GM10266 (cell line): ENCODE results near the gene GRIK1.

Experiments used
- DNase-seq: peaks from one replicate; pipeline ENCODE4 v3.0.0; 2012; ENCODE audit errors: extremely low spot score
- CTCF ChIP-seq: IDR thresholded peaks from 2 replicates; pipeline ENCODE4 v1.5.1; 2012; ENCODE audit warnings: mild to moderate bottlenecking, low read depth; ENCODE audit not compliant: control insufficient read depth, insufficient read depth; ENCODE audit errors: missing control alignments

The GRIK1 gene

DNA sequence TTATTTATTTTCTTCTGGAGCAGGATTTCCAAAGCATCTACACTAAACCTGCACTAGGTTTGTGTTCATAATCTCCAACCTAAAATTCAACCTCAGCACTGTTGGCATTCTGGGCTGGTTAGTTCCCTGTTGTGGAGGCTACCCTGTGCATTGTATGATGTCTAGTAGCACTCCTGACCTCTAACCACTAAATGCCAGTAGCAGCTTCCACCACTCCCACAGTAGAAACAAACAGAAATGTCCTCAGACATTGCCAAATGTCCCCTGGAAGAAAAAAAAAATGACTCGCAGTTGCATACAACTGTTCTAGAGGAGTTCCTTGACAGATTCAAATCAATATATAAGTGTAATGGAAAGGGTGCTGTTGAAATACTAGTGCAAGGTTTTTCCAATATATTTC is 18.9 kb downstream of the GRIK1 start:
- no peak for DNase-seq
- TF ChIP-seq CTCF = no peak

- no peak for TF ChIP-seq CTCF
- no peak for DNase-seq
Observed at GRCh38 chr21:29914326-29914725, 25.5 kb downstream of the GRIK1 start.

DNA sequence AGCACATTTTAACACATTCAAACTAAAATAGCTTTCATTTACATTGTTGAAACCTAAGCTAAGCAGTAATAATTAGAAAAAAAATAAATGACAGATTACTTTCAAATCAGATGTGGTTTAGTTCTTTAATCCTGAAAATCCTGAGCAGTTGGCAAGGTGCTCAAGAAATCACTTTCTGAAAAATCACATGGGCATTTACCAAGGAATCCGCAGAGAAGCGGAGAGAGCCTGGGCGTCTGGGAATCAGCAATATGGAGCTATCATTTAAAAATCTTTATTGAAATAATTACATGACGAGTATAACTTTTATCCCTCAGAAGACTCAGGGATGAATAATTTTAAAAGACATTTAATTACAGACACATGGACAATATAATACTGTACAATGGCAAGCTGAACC is 30.2 kb downstream of the GRIK1 start:
- no peak for DNase-seq
- TF ChIP-seq CTCF = no peak

DNA sequence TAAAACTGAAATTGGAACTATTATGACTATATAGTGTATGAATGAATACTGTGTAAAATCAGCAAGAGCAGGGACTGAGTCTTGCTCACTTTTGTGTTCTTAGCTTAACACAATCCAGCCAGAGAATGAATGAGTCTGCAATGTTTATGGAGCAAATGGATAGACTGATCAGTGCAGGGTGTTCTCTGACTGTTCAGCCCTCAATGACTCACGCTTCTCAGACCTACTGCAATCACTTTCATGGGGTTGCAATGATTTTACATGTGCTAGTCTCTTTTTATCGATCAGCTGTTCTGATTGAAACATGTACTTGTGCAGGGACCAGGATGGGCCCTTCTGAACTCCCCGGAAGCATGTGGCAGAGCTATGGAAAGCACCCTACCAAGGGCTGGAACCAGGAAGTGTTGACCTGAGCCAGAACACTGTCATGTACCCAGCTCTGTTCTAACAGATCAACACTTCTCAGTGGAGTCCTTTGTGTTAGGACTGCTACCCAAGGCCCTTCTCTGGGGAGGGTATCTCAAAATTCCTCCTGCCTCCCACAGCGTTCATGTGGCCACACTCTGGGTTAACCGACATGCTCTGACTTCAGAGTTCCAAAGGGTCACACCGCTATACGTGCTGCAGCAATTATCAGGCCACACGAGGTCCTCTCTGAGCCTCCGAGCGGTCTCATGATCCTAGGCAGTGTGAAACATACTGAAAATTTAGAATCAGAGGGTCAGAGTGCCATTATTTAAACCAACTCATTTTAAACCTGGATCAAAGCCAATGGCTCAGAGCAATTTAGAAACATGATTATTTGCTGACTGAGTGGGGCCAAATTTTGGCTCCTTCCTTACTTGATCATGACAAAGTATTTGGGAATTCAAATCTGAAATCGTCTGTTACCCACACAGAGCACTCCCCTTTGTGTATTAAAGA is 35.2 kb downstream of the GRIK1 start:
- TF ChIP-seq CTCF = no peak
- no peak for DNase-seq

GRCh38 chr21:29896884-29897283 is 42.9 kb downstream of the GRIK1 start:
- DNase-seq = no peak
- no peak for TF ChIP-seq CTCF

GRCh38 chr21:29893687-29894086 is 46.1 kb downstream of the GRIK1 start:
- no peak for TF ChIP-seq CTCF
- DNase-seq = no peak

- no peak for DNase-seq
- no peak for TF ChIP-seq CTCF
Observed at GRCh38 chr21:29892379-29892778, 47.4 kb downstream of the GRIK1 start.
